ENCODE measurements around the gene SPPL2B.

- no peak for TF ChIP-seq CTCF (IDR thresholded peaks at IDR 0.05)
- TF ChIP-seq POLR2A (IDR thresholded peaks at IDR 0.05) = no peak
Measured at GRCh38 chr19:2294687-2295335, 33.7 kb upstream of the SPPL2B start.

Measured in ovary (tissue), 3 donors.